Measurements from ENCODE around the gene TBX15.

DNA sequence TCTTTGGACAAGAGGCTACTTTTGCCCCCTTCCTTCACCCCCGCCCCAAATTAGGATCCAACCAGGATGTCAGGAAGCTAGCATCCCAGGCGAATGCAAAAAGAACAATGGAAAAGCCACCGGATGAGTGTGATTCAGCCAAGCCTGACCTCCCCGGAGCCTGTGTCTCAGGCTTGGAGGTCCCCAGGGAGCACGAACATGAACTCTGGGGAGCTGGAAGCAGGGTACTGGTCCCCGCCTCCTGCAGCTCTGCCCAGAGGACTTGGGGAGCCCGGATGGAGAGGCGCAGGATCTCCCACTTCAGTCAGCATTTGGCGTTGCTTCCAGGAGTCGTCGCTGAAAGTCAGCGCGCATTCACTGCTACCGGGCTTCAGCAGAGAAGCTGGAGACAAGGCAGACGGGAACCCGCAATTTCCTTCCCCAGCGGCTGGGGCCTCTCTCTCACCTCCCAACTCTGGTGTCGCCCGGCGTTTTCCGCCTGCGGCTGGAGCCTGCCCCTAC is 1.8 kb upstream of the TBX15 start:
- TF ChIP-seq EZH2 (IDR thresholded peaks at IDR 0.05; ENCODE audit: insufficient read depth, poor library complexity, severe bottlenecking) (no peak), EZH2phosphoT487 (IDR thresholded peaks at IDR 0.05; ENCODE audit: insufficient read depth, low read depth) (no peak)

Measured in GM23248 (cell line).